ENCODE results near the gene YBX1. TPM values are rescaled to one million over a fixed set of nuclear protein-coding genes. Genes with fewer than 3 reads are reported as not detected.

YBX1 gene
- total and polyA plus RNA-seq, 10 donors, result 361 to 684 (median 427) TPM

- TF ChIP-seq POLR2A (IDR thresholded peaks at IDR 0.05) (no peak), POLR2AphosphoS5 (IDR thresholded peaks at IDR 0.05) (no peak)
- TF ChIP-seq, protein P1, sequence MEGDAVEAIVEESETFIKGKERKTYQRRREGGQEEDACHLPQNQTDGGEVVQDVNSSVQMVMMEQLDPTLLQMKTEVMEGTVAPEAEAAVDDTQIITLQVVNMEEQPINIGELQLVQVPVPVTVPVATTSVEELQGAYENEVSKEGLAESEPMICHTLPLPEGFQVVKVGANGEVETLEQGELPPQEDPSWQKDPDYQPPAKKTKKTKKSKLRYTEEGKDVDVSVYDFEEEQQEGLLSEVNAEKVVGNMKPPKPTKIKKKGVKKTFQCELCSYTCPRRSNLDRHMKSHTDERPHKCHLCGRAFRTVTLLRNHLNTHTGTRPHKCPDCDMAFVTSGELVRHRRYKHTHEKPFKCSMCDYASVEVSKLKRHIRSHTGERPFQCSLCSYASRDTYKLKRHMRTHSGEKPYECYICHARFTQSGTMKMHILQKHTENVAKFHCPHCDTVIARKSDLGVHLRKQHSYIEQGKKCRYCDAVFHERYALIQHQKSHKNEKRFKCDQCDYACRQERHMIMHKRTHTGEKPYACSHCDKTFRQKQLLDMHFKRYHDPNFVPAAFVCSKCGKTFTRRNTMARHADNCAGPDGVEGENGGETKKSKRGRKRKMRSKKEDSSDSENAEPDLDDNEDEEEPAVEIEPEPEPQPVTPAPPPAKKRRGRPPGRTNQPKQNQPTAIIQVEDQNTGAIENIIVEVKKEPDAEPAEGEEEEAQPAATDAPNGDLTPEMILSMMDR (IDR thresholded peaks at IDR 0.05 in 8 of 11, conservative IDR thresholded peaks at IDR 0.05 in 3 of 11), result no peak
- Histone ChIP-seq H3K9me3 (no peaks in the 10 kb centered on the region), H3K27me3 (replicated peaks in 1 of 7) (no peaks in the 10 kb centered on the region), H3K4me1 (peaks cover 9 to 28% (median 15%) of the 10 kb centered on the region in 6 donors), H3K4me3 (no peak overlapping the region), H3K27ac (no peak overlapping the region), H3K36me3 (peaks cover 0 to 56% (median 30%) of the 10 kb centered on the region in 6 donors)
- 90 to 99% (median 95%) methylated on average over 3 of the region's 3 CpGs for WGBS, 5 donors
- no peak for DNase-seq
- intact Hi-C loops (cut with DNase I; ENCODE audit: low total_unique reads), result no loop called here
Observed at GRCh38 chr1:42676534-42677087, 5.6 kb upstream of the YBX1 start.

DNA sequence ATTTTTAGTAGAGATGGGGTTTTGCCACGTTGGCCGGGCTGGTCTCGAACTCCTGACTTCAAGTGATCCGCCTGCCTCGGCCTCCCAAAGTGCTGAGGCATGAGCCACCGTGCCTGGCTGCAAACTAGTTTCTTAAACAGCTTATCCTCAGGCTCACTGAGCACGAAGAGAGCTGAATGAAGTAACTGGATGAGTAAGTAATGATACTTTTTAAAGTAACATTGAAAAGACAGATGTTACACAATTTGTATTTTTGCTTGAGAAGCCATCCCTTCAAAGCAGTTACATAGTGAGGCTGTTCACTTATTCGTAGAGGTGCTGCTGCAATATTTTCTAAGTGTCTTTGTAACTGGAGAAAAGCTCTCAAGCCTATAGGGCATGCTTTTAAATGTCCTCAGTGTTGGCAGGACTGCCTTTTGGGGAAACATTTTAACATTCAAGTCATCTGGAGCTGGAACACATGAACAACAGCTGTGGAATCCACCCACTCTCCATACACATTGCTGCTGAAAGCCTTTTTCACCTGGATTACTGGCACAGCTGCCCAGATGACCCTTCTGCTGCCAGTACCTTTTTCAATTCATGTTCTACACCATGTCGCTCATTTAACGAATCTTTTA, 2.7 kb upstream of the YBX1 start:
- Histone ChIP-seq H3K27me3 (replicated peaks in 1 of 7) (no peaks in the 10 kb centered on the region), H3K27ac (no peak overlapping the region), H3K36me3 (peaks cover 0 to 35% (median 14%) of the 10 kb centered on the region in 6 donors), H3K4me1 (peaks cover 19 to 41% (median 30%) of the 10 kb centered on the region in 6 donors), H3K4me3 (no peak overlapping the region), H3K9me3 (no peaks in the 10 kb centered on the region)
- DNase-seq, result no peak
- intact Hi-C loops (cut with DNase I; ENCODE audit: low total_unique reads), result no loop called here
- WGBS, 5 donors, result 80 to 92% (median 89%) methylated on average over 10 of the region's 10 CpGs
- TF ChIP-seq, protein P1 (IDR thresholded peaks at IDR 0.05 in 8 of 11, conservative IDR thresholded peaks at IDR 0.05 in 3 of 11), result no peak
- TF ChIP-seq POLR2A (IDR thresholded peaks at IDR 0.05), result no peak
- no peak for TF ChIP-seq POLR2AphosphoS5 (IDR thresholded peaks at IDR 0.05)

DNA sequence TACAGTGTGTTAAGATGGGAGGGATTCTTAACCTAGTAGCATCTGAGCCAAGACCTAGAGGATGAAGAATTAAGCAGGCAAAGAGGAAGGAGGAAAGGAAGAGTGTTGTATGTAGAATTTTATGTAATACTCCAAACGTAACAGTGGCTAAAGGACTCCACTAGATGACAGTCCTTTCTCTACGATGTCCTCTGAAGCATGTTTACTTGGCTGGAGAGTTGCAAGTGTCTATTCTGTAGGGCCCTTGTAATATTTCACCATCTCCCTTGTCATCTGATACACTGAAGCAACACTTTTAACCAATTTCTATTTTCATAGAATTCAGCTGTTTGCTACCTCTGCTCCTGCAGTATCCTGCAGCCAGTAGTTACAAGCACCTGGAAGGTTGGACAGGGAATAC, 2.2 kb upstream of the YBX1 start:
- H3K27ac ChIP-seq, result no peak overlapping the region
- H3K4me1 ChIP-seq, result peaks cover 24 to 44% (median 36%) of the 10 kb centered on the region in 6 donors
- H3K27me3 ChIP-seq (replicated peaks in 1 of 7), result no peaks in the 10 kb centered on the region
- no peak for DNase-seq
- peaks cover 0 to 35% (median 9%) of the 10 kb centered on the region in 6 donors for H3K36me3 ChIP-seq
- H3K4me3 ChIP-seq, result no peak overlapping the region
- H3K9me3 ChIP-seq, result no peaks in the 10 kb centered on the region
- intact Hi-C loops (cut with DNase I; ENCODE audit: low total_unique reads), result loop anchor here (10.0 kb wide), 1 partner anchor 85 kb away; the partner anchor contains the start of genes C1orf50 and P3H1
- TF ChIP-seq, protein P1 (IDR thresholded peaks at IDR 0.05 in 8 of 11, conservative IDR thresholded peaks at IDR 0.05 in 3 of 11), result no peak
- TF ChIP-seq POLR2A (IDR thresholded peaks at IDR 0.05) (no peak), POLR2AphosphoS5 (IDR thresholded peaks at IDR 0.05) (no peak)
- WGBS, 5 donors, result 44 to 78% (median 60%) methylated on average over 2 of the region's 2 CpGs

All from spleen (tissue), 11 donors.